GM23338 (cell line): ENCODE measurements around the gene FASN. TPM values are rescaled to one million over a fixed set of nuclear protein-coding genes. Genes with fewer than 3 reads are reported as not detected.

Experiments used
- ATAC-seq: fragments of 200-7000 bp; cut with Tn5 transposase; 3 replicates; pipeline ENCODE4 v1.9.1; 2020
- DNase-seq: peaks from one replicate; pipeline ENCODE4 v3.0.0-alpha.2; 2015; ENCODE audit warnings: low spot score
- H2AFZ ChIP-seq: fragments of 200-600 bp; sonication (generic); 2 replicates; pipeline ENCODE4 v1.8.0; 2016; ENCODE audit warnings: antibody characterized with exemption, mild to moderate bottlenecking, moderate library complexity
- H3F3A ChIP-seq: fragments of 200-600 bp; sonication (generic); replicated peaks from 2 replicates; pipeline ENCODE4 v1.8.0; 2017; ENCODE audit warnings: antibody characterized with exemption, mixed run types, low read depth
- H3K27ac ChIP-seq: fragments of 200-600 bp; sonication (generic); 2 replicates; pipeline ENCODE4 v1.6.1; 2016; ENCODE audit warnings: low read depth
- H3K27me3 ChIP-seq: fragments of 200-600 bp; sonication (generic); 2 replicates; pipeline ENCODE4 v1.8.0; 2016; ENCODE audit warnings: mild to moderate bottlenecking, mixed run types, moderate library complexity; ENCODE audit not compliant: insufficient read depth
- H3K36me3 ChIP-seq: fragments of 200-600 bp; sonication (generic); 2 replicates; pipeline ENCODE4 v1.8.0; 2016; ENCODE audit warnings: mild to moderate bottlenecking; ENCODE audit not compliant: insufficient read depth
- H3K4me1 ChIP-seq: fragments of 200-600 bp; sonication (generic); 2 replicates; pipeline ENCODE4 v1.8.0; 2016; ENCODE audit warnings: mild to moderate bottlenecking, moderate library complexity; ENCODE audit not compliant: insufficient read depth
- H3K4me2 ChIP-seq: fragments of 200-600 bp; sonication (generic); 2 replicates; pipeline ENCODE4 v1.7.1; 2017; ENCODE audit warnings: mixed run types
- H3K4me3 ChIP-seq: fragments of 200-600 bp; sonication (generic); 2 replicates; pipeline ENCODE4 v1.6.1; 2016; ENCODE audit warnings: mixed run types
- H3K79me2 ChIP-seq: fragments of 200-600 bp; sonication (generic); replicated peaks from 2 replicates; pipeline ENCODE4 v1.8.0; 2017; ENCODE audit warnings: mild to moderate bottlenecking; ENCODE audit not compliant: insufficient read depth
- H3K9me2 ChIP-seq: fragments of 200-600 bp; sonication (generic); 2 replicates; pipeline ENCODE4 v1.8.0; 2017; ENCODE audit not compliant: insufficient read depth
- H4K20me1 ChIP-seq: fragments of 200-600 bp; sonication (generic); replicated peaks from 2 replicates; pipeline ENCODE4 v1.8.0; 2017; ENCODE audit warnings: mild to moderate bottlenecking; ENCODE audit not compliant: insufficient read depth
- H3K27ac Mint-ChIP-seq: 2 replicates; pipeline ENCODE4 v1.8.0; 2020; ENCODE audit warnings: inconsistent platforms, mild to moderate bottlenecking, moderate library complexity, mixed read lengths
- H3K27me3 Mint-ChIP-seq: 3 replicates; pipeline ENCODE4 v1.8.0; 2022; ENCODE audit warnings: low read depth, mild to moderate bottlenecking, moderate library complexity, mixed read lengths, inconsistent platforms; ENCODE audit not compliant: insufficient read depth, poor library complexity
- H3K36me3 Mint-ChIP-seq: 3 replicates; pipeline ENCODE4 v1.8.0; 2021; ENCODE audit warnings: low read depth, mild to moderate bottlenecking, inconsistent platforms, moderate library complexity, mixed read lengths
- H3K4me1 Mint-ChIP-seq: 3 replicates; pipeline ENCODE4 v1.8.0; 2020; ENCODE audit warnings: mild to moderate bottlenecking, inconsistent platforms, mixed read lengths
- H3K4me3 Mint-ChIP-seq: 3 replicates; pipeline ENCODE4 v1.8.0; 2021; ENCODE audit warnings: moderate library complexity, mild to moderate bottlenecking, inconsistent platforms, mixed read lengths
- H3K9me3 Mint-ChIP-seq: 3 replicates; pipeline ENCODE4 v1.8.0; 2020; ENCODE audit warnings: moderate library complexity, mild to moderate bottlenecking, inconsistent platforms, mixed read lengths
- CTCF ChIP-seq, 2 experiments: fragments of 200-600 bp in 1 of 2; sonication (generic) in 1 of 2; conservative IDR thresholded peaks; 2 replicates each; pipeline versions ENCODE4 v1.5.1 to v1.6.1; 2016 to 2017; ENCODE audit warnings: antibody characterized with exemption in 2 of 2, low read depth in 2 of 2, mild to moderate bottlenecking in 2 of 2, moderate library complexity in 1 of 2
- EZH2 ChIP-seq: fragments of 200-600 bp; sonication (generic); IDR thresholded peaks from one replicate; pipeline ENCODE4 v1.8.0; 2017; ENCODE audit warnings: antibody characterized with exemption, mild to moderate bottlenecking, low read depth; ENCODE audit not compliant: unreplicated experiment
- JUNB ChIP-seq: IDR thresholded peaks from one replicate; pipeline ENCODE4 v1.6.1; 2016; ENCODE audit warnings: antibody characterized with exemption; ENCODE audit not compliant: unreplicated experiment
- NANOG ChIP-seq: IDR thresholded peaks from 2 replicates; pipeline ENCODE4 v1.6.1; 2016; ENCODE audit warnings: antibody characterized with exemption, borderline replicate concordance
- REST ChIP-seq: IDR thresholded peaks from one replicate; pipeline ENCODE4 v1.6.1; 2018; ENCODE audit warnings: antibody characterized with exemption; ENCODE audit not compliant: unreplicated experiment
- ZNF331 ChIP-seq: fragments of 250-450 bp; sonication (Bioruptor Pico); IDR thresholded peaks from 2 replicates; pipeline ENCODE4 v1.5.0; 2020; ENCODE audit warnings: low read depth, mild to moderate bottlenecking, moderate library complexity
- polyA plus RNA-seq: library from polyadenylated mRNA; unstranded; fragments of >200 nt; fragmentation: Nextera tagmentation; extraction: Ambion mirVana; gene quantifications from 2 replicates; pipeline ENCODE4 v1.2.1, GENCODE V29; 2016
- total RNA-seq: library from RNA; depleted of rRNA; stranded (reverse); fragments of >200 nt; shearing (Covaris generic); gene quantifications from 2 replicates; pipeline ENCODE4 v1.2.3, GENCODE V29; 2014

The FASN gene
- total and polyA plus RNA-seq, 2 experiments from 2014 or later, result 120 to 849 TPM

- Mint-ChIP-seq H3K4me1 (peaks cover 29% of the 10 kb centered on the region), H3K27ac (no peak overlapping the region), H3K36me3 (no peaks in the 10 kb centered on the region), H3K9me3 (peaks cover 2% of the 10 kb centered on the region; the same call in 2 of the 3 replicates), H3K27me3 (peaks cover 42% of the 10 kb centered on the region), H3K4me3 (no peak overlapping the region)
- Histone ChIP-seq H3K27ac (no peak overlapping the region), H4K20me1 (no peaks in the 10 kb centered on the region), H3K79me2 (no peaks in the 10 kb centered on the region), H3K9me2 (no peaks in the 10 kb centered on the region), H3F3A (0 out of 2 replicates have a peak, but pooled peaks cover 5% of the 10 kb centered on the region), H3K4me1 (peaks cover 31% of the 10 kb centered on the region), H3K4me3 (no peak overlapping the region), H3K27me3 (0 out of 2 replicates have a peak, but pooled peaks cover 4% of the 10 kb centered on the region), H2AFZ (no peak overlapping the region), H3K36me3 (no peaks in the 10 kb centered on the region), H3K4me2 (no peak overlapping the region)
- no peak for DNase-seq
- TF ChIP-seq JUNB, result no peak
- no peak for TF ChIP-seq EZH2
- TF ChIP-seq NANOG, result no peak
- TF ChIP-seq ZNF331 (CRISPR knock-in tag), result no peak
- no peak for ATAC-seq
Measured at GRCh38 chr17:82108038-82108437, 10.0 kb upstream of the FASN start.

GRCh38 chr17:82107341-82107860 is 9.4 kb upstream of the FASN start:
- Mint-ChIP-seq H3K27me3 (peaks cover 45% of the 10 kb centered on the region), H3K4me3 (no peak overlapping the region), H3K27ac (no peak overlapping the region), H3K4me1 (peaks cover 33% of the 10 kb centered on the region), H3K36me3 (no peaks in the 10 kb centered on the region), H3K9me3 (peaks cover 2% of the 10 kb centered on the region; the same call in 2 of the 3 replicates)
- H3K4me3 ChIP-seq, result no peak overlapping the region
- TF ChIP-seq CTCF (conservative IDR thresholded peaks at IDR 0.05; ENCODE audit: low read depth in 2 of 2) (peak; percentile 18 to 28; a peak in 3 of 4 replicates), ZNF331 (CRISPR knock-in tag) (no peak)
- ATAC-seq, result no peak
- H4K20me1 ChIP-seq, result no peaks in the 10 kb centered on the region
- no peaks in the 10 kb centered on the region for H3K36me3 ChIP-seq
- H3K27me3 ChIP-seq, result 0 out of 2 replicates have a peak, but pooled peaks cover 4% of the 10 kb centered on the region
- H3F3A ChIP-seq, result 0 out of 2 replicates have a peak, but pooled peaks cover 6% of the 10 kb centered on the region
- no peaks in the 10 kb centered on the region for H3K9me2 ChIP-seq
- H2AFZ ChIP-seq, result no peak overlapping the region
- DNase-seq, result peak; percentile 44
- H3K4me1 ChIP-seq, result peaks cover 33% of the 10 kb centered on the region
- no peak overlapping the region for H3K27ac ChIP-seq
- H3K4me2 ChIP-seq, result no peak overlapping the region
- no peaks in the 10 kb centered on the region for H3K79me2 ChIP-seq

- H3K36me3 Mint-ChIP-seq, result no peaks in the 10 kb centered on the region
- peak overlapping the region; percentile 75; the same call in 1 of the 2 replicates for H3K27ac Mint-ChIP-seq
- peak overlapping the region; percentile 26; the same call in 1 of the 2 replicates for H3K4me3 ChIP-seq
- peaks cover 2% of the 10 kb centered on the region; the same call in 2 of the 3 replicates for H3K9me3 Mint-ChIP-seq
- H3K4me1 ChIP-seq, result peaks cover 33% of the 10 kb centered on the region
- no peak overlapping the region; the same call in 1 of the 2 replicates for H3K27ac ChIP-seq
- 0 out of 2 replicates have a peak, but pooled peaks cover 4% of the 10 kb centered on the region for H3K27me3 ChIP-seq
- ATAC-seq (no peak), DNase-seq (no peak)
- no peaks in the 10 kb centered on the region for H3K79me2 ChIP-seq
- H2AFZ ChIP-seq, result no peak overlapping the region
- H3F3A ChIP-seq, result 0 out of 2 replicates have a peak, but pooled peaks cover 6% of the 10 kb centered on the region
- peak overlapping the region; percentile 55 for H3K4me2 ChIP-seq
- H3K36me3 ChIP-seq, result no peaks in the 10 kb centered on the region
- H3K9me2 ChIP-seq, result no peaks in the 10 kb centered on the region
- H3K4me1 Mint-ChIP-seq, result peaks cover 36% of the 10 kb centered on the region
- H4K20me1 ChIP-seq, result no peaks in the 10 kb centered on the region
- peaks cover 46% of the 10 kb centered on the region for H3K27me3 Mint-ChIP-seq
- H3K4me3 Mint-ChIP-seq, result 0 out of 3 replicates have a peak overlapping the region, but pooled peaks have one; percentile 32
- TF ChIP-seq REST, result no peak
Measured at GRCh38 chr17:82106688-82107305, 8.8 kb upstream of the FASN start.
